HG03457 (cell line): ENCODE results near the gene GPR132.

Experiments
- ATAC-seq: cut with Tn5 transposase; IDR thresholded peaks from one replicate; pipeline ENCODE4 v1.9.1; 2021; ENCODE audit warnings: moderate number of reproducible peaks; ENCODE audit not compliant: unreplicated experiment

GPR132 gene

DNA sequence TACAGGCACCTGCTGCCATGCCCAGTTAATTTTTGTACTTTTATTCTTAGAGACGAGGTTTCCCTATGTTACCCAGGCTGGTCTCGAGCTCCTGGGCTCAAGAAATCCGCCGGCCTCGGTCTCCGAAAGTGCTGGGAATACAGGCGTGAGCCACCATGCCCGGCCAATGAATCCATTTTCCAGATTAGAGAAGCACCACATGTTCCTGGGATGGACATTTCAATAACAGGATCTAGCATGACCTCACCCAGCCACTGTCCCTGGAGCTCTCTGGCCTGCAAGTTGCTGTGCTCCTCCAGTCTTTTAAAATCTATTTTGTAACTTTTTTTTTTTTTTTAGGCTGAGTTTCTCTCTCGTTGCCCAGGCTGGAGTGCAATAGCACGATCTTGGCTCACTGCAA is 2.2 kb downstream of the GPR132 start:
- ATAC-seq, result no peak

DNA sequence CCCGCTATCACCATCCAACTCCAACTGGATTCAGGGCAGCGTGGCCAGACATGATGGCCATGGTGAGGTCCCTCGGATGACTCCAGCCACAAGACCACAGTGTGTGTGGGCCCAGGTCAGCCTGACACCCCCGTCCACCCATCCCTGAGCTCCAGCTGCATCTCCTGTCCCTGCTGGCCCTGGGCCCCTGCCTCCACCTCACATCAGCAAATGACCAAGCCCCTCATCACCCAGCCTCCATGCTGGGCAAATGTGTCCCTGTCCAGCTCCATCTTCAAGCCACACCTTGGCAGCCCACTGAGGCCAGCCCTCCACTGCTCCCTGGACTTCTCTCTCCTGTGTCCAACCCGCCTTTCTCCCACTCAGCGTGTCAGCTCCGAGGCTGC is 3.2 kb downstream of the GPR132 start:
- no peak for ATAC-seq

DNA sequence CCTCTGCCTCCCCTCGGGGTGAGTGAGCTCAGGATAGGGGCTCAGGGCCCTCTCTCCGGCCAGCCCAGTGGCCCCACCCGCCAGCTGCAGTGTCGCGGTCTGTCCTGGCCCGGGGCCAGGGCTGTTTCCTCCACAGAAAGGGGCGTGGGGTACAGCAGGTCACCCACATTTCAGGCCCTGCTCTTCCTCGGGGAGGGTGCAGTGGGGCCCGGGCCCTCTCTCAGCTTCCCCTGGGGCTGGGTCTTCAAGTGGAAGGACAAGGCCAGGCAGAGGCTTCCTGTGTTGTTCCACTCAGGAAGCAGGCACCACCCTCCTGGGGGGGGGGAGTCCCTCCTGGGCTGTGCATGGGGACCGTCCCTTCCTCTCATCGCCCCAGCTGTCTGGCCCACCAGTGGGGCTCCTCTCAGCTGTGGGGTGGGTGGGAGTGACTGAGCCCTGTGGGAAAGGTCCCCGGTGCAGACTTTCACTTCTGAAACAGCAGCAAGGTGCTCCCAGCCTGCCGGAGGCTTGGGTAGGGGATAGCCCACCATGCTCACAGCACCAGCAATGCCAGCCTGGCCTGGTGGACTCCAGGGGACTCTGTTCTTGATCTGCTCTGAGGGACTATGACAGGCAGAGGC is 3.7 kb downstream of the GPR132 start:
- ATAC-seq, result no peak

DNA sequence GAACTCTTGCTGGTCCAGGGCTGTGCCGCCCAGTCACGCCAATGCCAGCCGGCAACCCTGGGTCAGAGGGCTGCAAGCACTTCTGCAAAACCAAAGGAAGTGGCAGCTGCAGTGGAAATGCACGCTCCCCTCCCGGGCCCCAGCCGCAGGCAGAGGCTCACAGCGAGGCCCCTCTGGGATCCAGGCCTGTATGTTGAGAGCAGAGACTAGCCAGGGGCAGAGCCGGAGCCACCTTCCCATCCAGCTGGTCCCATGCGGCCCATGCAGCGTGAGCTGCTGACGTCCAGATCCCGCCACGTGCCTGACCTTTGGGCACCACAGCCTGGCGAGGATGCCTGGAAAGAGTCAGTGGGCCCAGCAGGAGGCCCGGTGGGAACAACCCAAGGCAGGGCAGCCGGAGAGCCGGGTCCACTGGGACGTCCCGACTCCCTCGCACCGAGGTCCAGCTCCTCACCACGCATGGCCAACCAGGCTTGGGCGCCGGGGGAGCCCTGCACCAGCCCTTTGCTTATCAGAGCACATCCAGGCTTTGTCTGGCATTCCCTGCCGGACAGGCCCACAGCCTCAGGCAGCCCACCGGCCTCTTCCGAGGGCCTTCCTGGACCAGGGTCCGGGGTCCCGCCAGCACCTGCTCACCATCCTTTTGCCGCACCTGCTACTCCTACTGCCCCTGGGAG is 4.3 kb downstream of the GPR132 start:
- ATAC-seq, result no peak

GRCh38 chr14:105059925-105060565 is 5.2 kb downstream of the GPR132 start:
- ATAC-seq, result no peak

DNA sequence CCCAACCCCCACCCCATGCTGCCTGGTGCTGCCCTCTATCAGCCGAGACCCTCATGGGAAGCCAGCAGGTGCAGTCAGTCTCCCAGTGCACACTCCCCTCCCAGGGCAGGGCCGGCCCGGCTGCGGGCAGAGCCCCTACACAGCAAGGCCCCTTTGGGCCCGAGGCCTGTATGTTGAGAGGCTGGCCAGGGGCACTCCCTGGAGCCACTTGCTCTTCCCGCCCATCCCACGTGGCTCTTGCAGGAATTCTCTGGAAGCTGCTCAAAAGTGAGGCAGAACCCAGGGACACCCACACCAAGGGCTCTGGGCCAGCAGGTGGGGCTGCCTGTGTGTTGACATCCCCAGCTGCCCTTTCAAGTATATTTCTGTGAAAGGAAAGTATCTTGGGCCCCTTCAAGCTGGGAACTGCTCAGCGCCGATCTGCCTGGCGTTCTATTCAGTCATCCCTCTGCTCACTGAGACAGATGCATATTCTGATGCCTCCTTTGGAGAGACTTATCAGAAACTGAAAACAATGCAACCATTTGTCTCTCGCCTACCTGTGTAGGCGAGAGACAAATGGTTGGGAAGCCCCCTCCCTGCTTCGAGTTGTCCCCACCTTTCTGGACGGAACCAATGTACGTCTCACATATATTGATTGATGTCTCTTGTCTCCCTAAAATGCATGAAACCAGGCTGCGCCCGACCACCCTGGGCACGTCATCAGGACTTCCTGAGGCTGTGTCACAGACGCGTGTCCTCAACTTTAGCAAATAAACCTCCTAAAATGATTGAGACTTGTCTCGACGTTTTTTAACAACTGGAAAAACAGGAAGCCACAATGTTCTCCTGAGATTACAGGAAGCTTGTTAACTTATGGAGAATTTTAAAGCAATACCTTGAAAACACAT is 6.0 kb downstream of the GPR132 start:
- no peak for ATAC-seq

- no peak for ATAC-seq
Measured at GRCh38 chr14:105058521-105059034, 6.7 kb downstream of the GPR132 start.

DNA sequence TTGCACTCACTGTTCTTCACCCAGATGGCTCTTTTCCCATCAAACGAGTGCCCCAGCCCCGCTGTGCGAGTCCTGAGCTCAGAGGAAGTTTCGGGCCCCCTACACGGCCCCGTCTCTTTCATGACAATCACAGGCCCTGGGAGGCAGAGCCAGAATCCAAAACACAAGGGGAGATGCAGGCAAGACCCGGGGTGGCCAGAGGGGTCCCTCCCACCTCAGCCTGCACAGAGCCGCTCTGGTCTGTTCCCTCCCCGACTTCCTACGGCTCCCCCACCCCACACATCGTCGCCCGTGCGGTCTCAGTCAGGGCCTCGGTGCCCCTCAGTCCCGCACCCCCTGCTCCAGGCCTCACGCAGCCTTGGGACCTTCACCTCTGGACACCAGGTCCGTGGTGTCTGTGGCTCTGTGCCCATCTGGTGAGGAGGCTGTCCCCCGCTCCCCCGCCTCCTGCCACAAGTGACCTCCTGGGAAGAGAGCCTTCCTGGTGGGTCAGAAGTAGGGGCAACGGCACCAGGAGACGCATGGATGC is 8.9 kb downstream of the GPR132 start:
- ATAC-seq, result no peak

GRCh38 chr14:105055736-105056302 is 9.4 kb downstream of the GPR132 start:
- no peak for ATAC-seq

DNA sequence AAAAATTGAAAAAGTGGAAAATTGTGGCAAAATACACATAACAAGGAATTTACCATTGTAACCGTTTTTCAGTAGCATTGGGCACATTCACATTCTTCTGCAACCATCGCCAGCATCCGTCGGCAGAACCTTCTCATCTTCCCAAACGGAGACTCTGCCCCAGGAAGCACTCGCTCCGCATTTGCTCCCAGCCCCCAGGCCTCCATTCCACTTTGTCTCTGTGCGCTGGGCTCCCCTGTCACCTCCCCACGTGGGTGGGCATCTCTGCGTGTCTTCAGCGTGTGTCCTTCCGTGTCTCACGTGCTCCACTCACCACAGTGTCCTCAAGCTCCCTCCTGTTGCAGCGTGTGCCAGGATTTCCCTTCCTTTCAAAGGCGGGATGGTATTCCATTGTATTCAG is 9.9 kb downstream of the GPR132 start:
- ATAC-seq, result no peak

- ATAC-seq, result no peak
Measured at GRCh38 chr14:105053996-105054395, 11.2 kb downstream of the GPR132 start.

- ATAC-seq, result no peak
Measured at GRCh38 chr14:105053421-105053820, 11.8 kb downstream of the GPR132 start.

DNA sequence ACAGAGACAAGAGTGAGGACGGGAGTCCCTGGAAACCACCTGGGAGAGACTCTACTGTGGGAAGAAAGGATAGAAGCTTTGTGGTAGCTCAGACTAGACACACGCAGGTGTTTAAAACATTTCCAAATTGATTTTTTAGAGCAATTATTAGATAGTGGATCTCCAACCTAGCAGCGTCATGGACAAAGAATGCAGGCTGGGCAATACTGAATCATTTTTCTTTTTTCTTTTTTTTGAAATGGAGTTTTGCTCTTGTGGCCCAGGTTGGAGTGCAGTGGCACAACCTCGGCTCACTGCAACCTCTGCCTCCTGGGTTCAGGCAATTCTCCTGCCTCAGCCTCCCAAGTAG is 13.1 kb downstream of the GPR132 start:
- ATAC-seq, result no peak

DNA sequence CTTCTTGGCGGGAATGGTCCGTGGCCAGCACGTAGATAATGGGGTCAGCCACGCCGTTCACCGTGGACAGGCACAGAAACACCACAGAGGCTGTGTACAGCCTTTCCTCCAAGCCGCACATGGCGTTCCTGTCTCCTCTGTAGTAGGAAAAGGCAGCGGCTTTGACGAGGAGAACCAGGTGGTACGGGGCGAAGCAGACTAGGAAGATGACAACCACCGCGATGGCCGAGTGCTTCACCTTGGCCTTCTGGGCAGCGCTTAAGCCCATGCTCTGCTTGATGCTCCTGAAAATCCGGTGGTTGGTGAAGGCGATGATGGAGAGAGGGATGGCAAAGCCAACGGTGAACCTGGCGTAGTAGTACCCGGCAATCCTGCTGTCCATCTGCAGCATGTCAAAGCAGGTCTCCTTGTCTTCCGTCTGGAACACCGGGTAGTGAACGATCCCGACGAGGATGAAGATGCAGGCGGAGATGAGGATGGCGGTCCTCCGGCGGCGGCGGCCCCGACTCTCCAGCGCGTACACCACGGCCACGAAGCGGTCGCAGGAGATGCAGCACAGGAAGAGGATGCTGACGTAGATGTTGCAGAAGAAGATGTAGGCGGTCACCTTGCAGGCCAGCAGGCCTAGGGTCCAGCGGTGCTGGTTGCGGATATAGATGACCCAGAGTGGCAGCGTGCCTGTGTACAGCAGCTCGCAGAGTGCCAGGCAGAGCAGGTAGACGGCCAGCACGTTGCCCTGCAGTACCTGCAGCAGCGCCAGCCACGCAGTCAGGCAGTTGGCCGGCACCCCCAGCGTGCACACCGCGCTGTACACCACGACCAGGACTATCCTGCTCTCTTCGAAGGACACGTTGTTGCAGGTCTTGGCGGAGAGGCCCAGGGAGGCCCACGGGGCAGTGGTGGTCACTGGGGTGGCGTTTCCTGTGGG is 13.8 kb downstream of the GPR132 start:
- ATAC-seq, result no peak

- ATAC-seq, result no peak
Measured at GRCh38 chr14:105050551-105050897, 14.7 kb downstream of the GPR132 start.

DNA sequence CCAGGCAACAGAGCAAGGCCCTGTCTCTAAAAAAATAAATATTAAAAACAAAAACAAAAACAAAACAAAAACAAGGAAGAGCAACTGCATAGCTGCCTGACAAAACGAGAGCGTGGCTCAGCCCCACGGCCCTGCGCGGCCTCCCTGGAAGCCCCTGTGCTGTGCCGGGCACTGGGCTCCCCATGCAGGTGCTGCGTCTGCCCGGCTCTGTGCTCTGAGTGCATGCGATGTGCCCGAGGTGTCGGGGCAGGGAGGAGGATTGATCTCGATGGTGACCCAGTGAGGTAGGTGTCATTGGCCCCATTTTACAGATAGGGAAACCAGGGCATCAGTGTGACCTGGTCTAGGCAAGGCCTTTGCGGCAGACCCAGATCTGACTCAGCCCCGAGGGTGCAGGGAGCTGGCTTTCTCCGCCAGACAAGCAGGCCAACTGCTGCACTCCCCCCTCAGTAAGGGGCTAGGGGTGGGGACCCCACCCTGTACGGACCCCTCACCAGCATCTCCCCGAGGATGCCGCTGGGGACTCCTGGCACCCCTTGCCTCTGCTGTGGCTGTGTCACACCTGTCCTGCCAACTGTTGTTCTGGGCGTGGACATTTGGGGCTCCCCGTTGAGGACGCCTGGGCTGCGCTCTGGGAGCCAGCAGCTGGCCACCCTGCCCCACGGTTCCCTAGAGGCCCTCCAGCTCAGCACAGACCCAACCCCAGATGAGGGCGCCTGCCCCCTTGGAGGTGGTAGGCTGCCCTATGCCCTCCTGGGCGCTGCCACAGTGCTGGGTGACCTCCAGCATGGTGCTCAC is 15.3 kb downstream of the GPR132 start:
- ATAC-seq, result no peak

GRCh38 chr14:105047283-105048016 is 17.8 kb downstream of the GPR132 start:
- ATAC-seq, result no peak

DNA sequence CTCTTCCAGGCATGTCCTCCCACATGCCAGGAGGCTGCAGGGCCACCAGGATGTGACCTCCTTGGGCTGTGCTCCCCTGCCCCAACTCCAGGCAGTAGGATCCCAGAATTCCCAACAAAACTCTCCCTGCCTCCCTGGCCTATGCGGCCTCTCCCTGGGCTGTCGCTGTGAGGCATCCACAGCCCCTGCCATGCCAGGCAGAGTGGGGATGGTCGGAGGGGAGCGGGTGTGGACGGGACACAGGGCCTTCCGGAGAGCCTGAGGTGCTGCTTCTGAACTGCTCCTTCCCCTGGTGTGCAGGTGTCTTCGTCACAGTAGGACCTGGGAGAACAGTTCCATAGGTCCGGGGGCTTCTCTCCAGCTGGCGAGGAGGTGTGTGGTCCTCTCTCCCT is 18.3 kb downstream of the GPR132 start:
- ATAC-seq, result no peak
